Measurements from ENCODE around the gene ZNF493.

DNA sequence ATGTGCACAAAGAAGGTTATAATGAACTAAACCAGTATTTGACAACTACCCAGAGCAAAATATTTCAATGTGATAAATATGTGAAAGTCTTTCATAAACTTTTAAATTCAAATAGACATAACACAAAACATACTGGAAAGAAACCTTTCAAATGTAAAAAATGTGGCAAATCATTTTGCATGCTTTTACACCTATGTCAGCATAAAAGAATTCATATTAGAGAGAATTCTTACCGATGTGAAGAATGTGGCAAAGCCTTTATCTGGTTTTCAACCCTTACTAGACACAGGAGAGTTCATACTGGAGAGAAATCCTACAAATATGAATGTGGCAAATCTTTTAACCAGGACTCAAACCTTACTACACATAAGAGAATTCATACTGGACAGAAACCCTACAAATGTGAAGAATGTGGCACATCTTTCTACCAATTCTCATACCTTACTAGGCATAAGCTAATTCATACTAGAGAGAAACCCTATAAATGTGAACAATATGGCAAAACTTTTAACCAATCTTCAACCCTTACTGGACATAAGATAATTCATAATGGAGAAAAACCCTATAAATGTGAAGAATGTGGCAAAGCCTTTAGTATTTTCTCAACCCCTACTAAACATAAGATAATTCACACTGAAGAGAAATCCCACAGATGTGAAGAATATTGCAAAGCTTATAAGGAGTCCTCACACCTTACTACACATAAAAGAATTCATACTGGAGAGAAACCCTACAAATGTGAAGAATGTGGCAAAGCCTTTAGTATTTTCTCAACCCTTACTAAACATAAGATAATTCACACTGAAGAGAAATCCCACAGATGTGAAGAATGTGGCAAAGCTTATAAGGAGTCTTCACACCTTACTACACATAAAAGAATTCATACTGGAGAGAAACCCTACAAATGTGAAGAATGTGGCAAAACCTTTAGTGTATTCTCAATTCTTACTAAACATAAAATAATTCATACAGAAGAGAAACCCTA lies 26.4 kb downstream of the ZNF493 start:
- TF ChIP-seq POLR2A (IDR thresholded peaks at IDR 0.05) (no peak), EP300 (IDR thresholded peaks at IDR 0.05) (no peak), POLR2AphosphoS5 (IDR thresholded peaks at IDR 0.05) (no peak)
- TF ChIP-seq, protein P1, sequence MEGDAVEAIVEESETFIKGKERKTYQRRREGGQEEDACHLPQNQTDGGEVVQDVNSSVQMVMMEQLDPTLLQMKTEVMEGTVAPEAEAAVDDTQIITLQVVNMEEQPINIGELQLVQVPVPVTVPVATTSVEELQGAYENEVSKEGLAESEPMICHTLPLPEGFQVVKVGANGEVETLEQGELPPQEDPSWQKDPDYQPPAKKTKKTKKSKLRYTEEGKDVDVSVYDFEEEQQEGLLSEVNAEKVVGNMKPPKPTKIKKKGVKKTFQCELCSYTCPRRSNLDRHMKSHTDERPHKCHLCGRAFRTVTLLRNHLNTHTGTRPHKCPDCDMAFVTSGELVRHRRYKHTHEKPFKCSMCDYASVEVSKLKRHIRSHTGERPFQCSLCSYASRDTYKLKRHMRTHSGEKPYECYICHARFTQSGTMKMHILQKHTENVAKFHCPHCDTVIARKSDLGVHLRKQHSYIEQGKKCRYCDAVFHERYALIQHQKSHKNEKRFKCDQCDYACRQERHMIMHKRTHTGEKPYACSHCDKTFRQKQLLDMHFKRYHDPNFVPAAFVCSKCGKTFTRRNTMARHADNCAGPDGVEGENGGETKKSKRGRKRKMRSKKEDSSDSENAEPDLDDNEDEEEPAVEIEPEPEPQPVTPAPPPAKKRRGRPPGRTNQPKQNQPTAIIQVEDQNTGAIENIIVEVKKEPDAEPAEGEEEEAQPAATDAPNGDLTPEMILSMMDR (IDR thresholded peaks at IDR 0.05): no peak

All from gastroesophageal sphincter (tissue), 3 donors.